HUES64 (cell line): Measurements from ENCODE around the gene MEGF11.

Experiments used
- H3K27ac ChIP-seq: 2 replicates; pipeline ENCODE4 v1.7.0; 2013; ENCODE audit warnings: low read depth, low read length, inconsistent platforms
- H3K27me3 ChIP-seq: 2 replicates; pipeline ENCODE4 v1.6.1; 2013; ENCODE audit warnings: mild to moderate bottlenecking, low read length; ENCODE audit not compliant: insufficient read depth
- H3K36me3 ChIP-seq: 2 replicates; pipeline ENCODE4 v1.6.1; 2013; ENCODE audit warnings: mild to moderate bottlenecking, low read length; ENCODE audit not compliant: insufficient read depth
- H3K4me1 ChIP-seq: 2 replicates; pipeline ENCODE4 v1.6.1; 2013; ENCODE audit warnings: mild to moderate bottlenecking, low read length, moderate library complexity; ENCODE audit not compliant: insufficient read depth
- H3K4me3 ChIP-seq: 2 replicates; pipeline ENCODE4 v1.5.1; 2013; ENCODE audit warnings: mild to moderate bottlenecking, low read length, moderate library complexity
- H3K9ac ChIP-seq: 2 replicates; pipeline ENCODE4 v1.6.1; 2013; ENCODE audit warnings: mild to moderate bottlenecking, low read depth, low read length
- H3K9me3 ChIP-seq: 2 replicates; pipeline ENCODE4 v1.6.1; 2013; ENCODE audit warnings: low read depth, low read length; ENCODE audit not compliant: insufficient read depth
- WGBS: fragments of 150-250, 120-280 bp; methylation state at CpG from one replicate; pipeline ENCODE4 v1.1.7; 2013; ENCODE audit warnings: missing lambda C conversion rate; 5-methylcytosine and 5-hydroxymethylcytosine counted together

The MEGF11 gene

GRCh38 chr15:65919353-65919752, 334.2 kb downstream of the MEGF11 start:
- Histone ChIP-seq H3K4me3 (no peak overlapping the region), H3K9ac (no peak overlapping the region), H3K27ac (no peak overlapping the region), H3K4me1 (peaks cover 6% of the 10 kb centered on the region; the same call in 1 of the 2 replicates), H3K9me3 (no peaks in the 10 kb centered on the region), H3K36me3 (no peaks in the 10 kb centered on the region), H3K27me3 (no peaks in the 10 kb centered on the region)
- 97% methylated on average over 9 of the region's 9 CpGs for WGBS

GRCh38 chr15:65918945-65919344, 334.6 kb downstream of the MEGF11 start:
- Histone ChIP-seq H3K9ac (no peak overlapping the region), H3K36me3 (no peaks in the 10 kb centered on the region), H3K4me3 (no peak overlapping the region), H3K4me1 (peaks cover 6% of the 10 kb centered on the region; the same call in 1 of the 2 replicates), H3K9me3 (no peaks in the 10 kb centered on the region), H3K27me3 (no peaks in the 10 kb centered on the region), H3K27ac (no peak overlapping the region)
- 93% methylated on average over 5 of the region's 5 CpGs for WGBS

GRCh38 chr15:65918357-65918920, 335.1 kb downstream of the MEGF11 start:
- Histone ChIP-seq H3K4me1 (peaks cover 6% of the 10 kb centered on the region; the same call in 1 of the 2 replicates), H3K4me3 (no peak overlapping the region), H3K36me3 (no peaks in the 10 kb centered on the region), H3K9me3 (no peaks in the 10 kb centered on the region), H3K9ac (no peak overlapping the region), H3K27me3 (no peaks in the 10 kb centered on the region), H3K27ac (no peak overlapping the region)
- WGBS = 94% methylated on average over 3 of the region's 3 CpGs

DNA sequence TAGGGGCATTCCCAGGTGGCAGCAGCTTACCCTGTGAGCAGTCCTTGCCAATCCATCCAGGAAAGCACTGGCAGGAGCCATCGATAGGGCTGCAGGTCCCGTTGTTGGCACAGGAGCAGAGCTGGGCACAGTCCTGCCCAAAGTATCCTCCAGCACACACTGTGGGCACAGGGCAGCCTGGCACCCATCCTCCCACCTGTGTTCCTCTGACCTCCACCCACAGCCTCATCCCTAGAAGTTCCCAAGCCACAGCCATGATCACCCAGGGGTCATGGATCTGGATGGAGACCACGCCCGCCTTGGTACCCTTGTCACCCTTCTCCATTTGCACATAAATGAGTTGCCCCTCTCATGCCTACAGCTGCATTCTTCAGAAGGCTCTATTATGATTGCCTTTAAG, 335.6 kb downstream of the MEGF11 start:
- no peak overlapping the region for H3K9ac ChIP-seq
- 91% methylated on average over 4 of the region's 4 CpGs for WGBS
- H3K4me1 ChIP-seq = peaks cover 6% of the 10 kb centered on the region; the same call in 1 of the 2 replicates
- no peaks in the 10 kb centered on the region for H3K27me3 ChIP-seq
- no peak overlapping the region for H3K4me3 ChIP-seq
- H3K27ac ChIP-seq = no peak overlapping the region
- H3K36me3 ChIP-seq = no peaks in the 10 kb centered on the region
- H3K9me3 ChIP-seq = no peaks in the 10 kb centered on the region

DNA sequence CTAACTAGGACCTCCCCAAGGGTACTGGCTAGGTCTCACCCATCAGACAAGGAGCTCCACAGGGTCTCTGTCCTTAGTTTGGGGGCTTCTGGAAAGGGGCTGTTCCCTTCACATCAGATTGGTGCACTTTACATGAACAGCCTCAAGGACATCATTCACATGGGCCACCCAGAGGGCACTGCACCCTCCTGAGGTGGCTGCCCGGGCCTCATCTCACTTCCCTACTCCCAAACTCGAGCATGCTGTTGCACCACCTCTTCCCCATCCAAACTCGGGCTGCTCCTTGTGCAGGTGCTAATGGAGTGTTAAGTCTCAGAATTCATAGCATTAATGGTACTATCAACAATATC, 336.2 kb downstream of the MEGF11 start:
- WGBS = 84% methylated on average over 3 of the region's 3 CpGs
- H3K4me1 ChIP-seq = peaks cover 6% of the 10 kb centered on the region; the same call in 1 of the 2 replicates

DNA sequence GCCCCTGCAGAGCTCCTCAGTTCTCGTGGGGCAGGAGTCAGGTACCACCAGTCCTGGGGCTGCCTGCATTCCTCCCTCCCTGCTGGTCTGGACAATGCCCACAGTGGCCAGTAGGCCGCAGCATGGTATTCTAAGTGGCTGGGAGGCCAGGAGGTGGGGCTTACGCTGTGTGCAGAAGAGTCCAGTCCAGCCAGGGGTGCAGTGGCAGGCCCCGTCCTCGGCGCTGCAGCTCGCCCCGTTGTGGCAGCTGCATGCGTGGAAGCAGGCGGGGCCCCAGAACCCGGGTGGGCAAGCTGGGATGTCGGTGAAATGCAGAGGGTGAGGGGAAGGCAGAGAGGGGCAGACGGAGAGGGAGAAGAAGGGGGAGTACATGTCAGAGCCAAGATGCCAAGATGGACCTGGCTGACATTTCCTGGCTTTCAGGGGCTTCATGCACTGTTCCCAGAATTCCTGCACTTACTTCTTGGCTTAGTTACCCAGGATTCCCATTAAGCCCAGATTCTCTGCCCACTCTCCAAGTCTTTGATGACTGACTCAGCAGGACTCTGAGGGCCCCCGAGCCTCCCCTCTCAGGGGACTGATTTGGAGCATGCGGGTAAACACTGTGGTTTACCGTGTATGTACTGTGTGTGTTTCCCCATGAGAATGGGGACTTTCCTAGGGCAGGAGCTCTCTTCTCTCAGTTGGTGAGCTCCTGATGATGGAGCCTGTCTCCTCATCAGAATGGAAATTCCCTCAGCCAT, 336.7 kb downstream of the MEGF11 start:
- 58% methylated on average over 16 of the region's 16 CpGs for WGBS
- Histone ChIP-seq H3K4me1 (peaks cover 5% of the 10 kb centered on the region; the same call in 1 of the 2 replicates), H3K9me3 (no peaks in the 10 kb centered on the region), H3K27me3 (no peaks in the 10 kb centered on the region), H3K9ac (no peak overlapping the region), H3K36me3 (no peaks in the 10 kb centered on the region), H3K4me3 (no peak overlapping the region), H3K27ac (no peak overlapping the region)

More for the DNA sequence above, 336.2 kb downstream of the MEGF11 start:
- no peak overlapping the region for H3K9ac ChIP-seq
- no peaks in the 10 kb centered on the region for H3K36me3 ChIP-seq
- H3K9me3 ChIP-seq = no peaks in the 10 kb centered on the region
- no peak overlapping the region for H3K4me3 ChIP-seq
- H3K27me3 ChIP-seq = no peaks in the 10 kb centered on the region
- H3K27ac ChIP-seq = no peak overlapping the region

- no peaks in the 10 kb centered on the region for H3K4me1 ChIP-seq
- 94% methylated on average over 7 of the region's 7 CpGs for WGBS
- no peak overlapping the region for H3K27ac ChIP-seq
Measured at GRCh38 chr15:65916041-65916663, 337.4 kb downstream of the MEGF11 start.

GRCh38 chr15:65914981-65915925, 338.3 kb downstream of the MEGF11 start:
- Histone ChIP-seq H3K27ac (no peak overlapping the region), H3K9me3 (no peaks in the 10 kb centered on the region), H3K9ac (no peak overlapping the region), H3K4me1 (no peaks in the 10 kb centered on the region), H3K4me3 (no peak overlapping the region), H3K27me3 (no peaks in the 10 kb centered on the region), H3K36me3 (peaks cover 5% of the 10 kb centered on the region; the same call in 1 of the 2 replicates)
- WGBS = 90% methylated on average over 8 of the region's 8 CpGs

More at GRCh38 chr15:65916041-65916663, 337.4 kb downstream of the MEGF11 start:
- H3K4me3 ChIP-seq = no peak overlapping the region
- H3K36me3 ChIP-seq = no peaks in the 10 kb centered on the region
- H3K9me3 ChIP-seq = no peaks in the 10 kb centered on the region
- no peaks in the 10 kb centered on the region for H3K27me3 ChIP-seq
- H3K9ac ChIP-seq = no peak overlapping the region

GRCh38 chr15:65914386-65914785, 339.2 kb downstream of the MEGF11 start:
- H3K36me3 ChIP-seq = peaks cover 5% of the 10 kb centered on the region; the same call in 1 of the 2 replicates

DNA sequence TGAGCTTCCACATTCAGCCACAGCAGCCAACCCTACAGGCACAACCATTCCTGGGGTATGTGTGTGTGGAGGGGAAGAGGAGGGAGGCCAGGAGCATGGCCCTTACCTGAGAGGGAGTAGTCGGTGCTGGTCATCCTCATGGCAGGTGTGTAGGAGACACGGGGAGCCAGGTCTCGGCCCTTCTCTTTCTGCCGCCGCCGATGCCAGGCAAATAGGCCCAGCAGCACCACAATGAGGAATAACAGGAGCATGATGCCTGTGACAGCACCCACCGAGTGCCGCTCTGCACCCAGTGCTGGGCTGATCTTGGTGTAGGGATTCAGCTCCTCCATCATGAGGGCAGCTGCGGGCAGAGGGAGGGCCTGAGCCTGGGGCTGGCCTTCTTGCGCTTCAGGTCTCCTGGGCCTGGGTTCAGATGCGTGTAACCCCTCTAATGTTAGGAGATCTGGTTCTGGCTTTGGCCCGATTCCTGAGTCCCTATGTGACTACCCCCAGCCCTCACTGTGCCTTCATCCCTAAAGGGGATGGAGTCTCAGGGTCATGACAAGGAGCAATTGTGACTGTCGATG, 339.8 kb downstream of the MEGF11 start:
- peaks cover 5% of the 10 kb centered on the region; the same call in 1 of the 2 replicates for H3K36me3 ChIP-seq
- 94% methylated on average over 11 of the region's 13 CpGs for WGBS

More at GRCh38 chr15:65914386-65914785, 339.2 kb downstream of the MEGF11 start:
- no peaks in the 10 kb centered on the region for H3K27me3 ChIP-seq
- no peak overlapping the region for H3K4me3 ChIP-seq
- 92% methylated on average over 4 of the region's 4 CpGs for WGBS
- no peaks in the 10 kb centered on the region for H3K4me1 ChIP-seq
- no peak overlapping the region for H3K27ac ChIP-seq
- no peaks in the 10 kb centered on the region for H3K9me3 ChIP-seq
- H3K9ac ChIP-seq = no peak overlapping the region

More for the DNA sequence above, 339.8 kb downstream of the MEGF11 start:
- H3K4me3 ChIP-seq = no peak overlapping the region
- H3K27me3 ChIP-seq = no peaks in the 10 kb centered on the region
- H3K27ac ChIP-seq = no peak overlapping the region
- no peaks in the 10 kb centered on the region for H3K4me1 ChIP-seq
- H3K9me3 ChIP-seq = no peaks in the 10 kb centered on the region
- H3K9ac ChIP-seq = no peak overlapping the region
